NCI-H774 (cell line): ENCODE measurements around the gene LHX2.

Experiments used
- DNase-seq: peaks from one replicate; lab custom pipeline; 2025; lab: John Stamatoyannopoulos, UW

The LHX2 gene

GRCh38 chr9:124060844-124061605 lies 49.5 kb downstream of the LHX2 start:
- no peak for DNase-seq

DNA sequence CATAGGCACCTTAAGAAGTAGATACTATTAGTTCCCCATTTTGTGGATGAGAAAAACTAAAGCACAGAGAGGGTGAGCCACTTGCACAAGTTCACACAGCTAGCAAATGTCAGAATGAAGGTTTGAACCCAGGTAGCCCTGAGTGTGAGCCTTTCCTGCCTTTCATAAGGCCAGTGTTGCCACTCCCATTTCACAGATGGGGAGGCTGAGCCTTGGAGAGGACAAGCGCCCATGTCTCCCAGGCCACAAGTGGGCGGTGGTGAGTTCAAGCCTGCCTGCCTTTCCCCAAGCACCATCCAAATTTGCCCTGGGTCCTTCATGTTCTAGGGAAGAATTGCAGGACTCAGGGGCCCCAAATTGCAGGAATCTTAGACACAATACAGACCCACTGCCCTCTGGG lies 50.6 kb downstream of the LHX2 start:
- no peak for DNase-seq

- no peak for DNase-seq
Observed at GRCh38 chr9:124066783-124067577, 55.4 kb downstream of the LHX2 start.

- no peak for DNase-seq
Observed at GRCh38 chr9:124068251-124068650, 56.7 kb downstream of the LHX2 start.

DNA sequence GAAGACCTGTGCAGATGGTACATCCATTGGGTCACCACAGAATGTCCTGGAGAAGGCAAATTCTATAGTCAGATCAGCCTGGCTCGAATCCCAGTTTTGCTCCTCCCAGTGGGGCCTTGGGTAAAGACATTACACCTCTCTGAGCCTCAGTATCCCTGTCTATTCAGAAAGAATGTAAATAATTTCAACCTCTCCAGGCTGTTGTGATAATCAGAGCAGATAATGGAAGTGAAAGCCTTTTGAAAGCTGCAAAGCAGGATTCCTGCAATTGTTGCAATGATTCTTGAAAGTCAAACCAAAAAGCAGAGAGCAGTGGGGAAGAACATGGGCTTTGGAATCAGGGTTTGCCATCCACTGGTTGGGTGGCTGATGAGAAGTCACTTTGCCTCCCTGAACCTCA lies 63.2 kb downstream of the LHX2 start:
- no peak for DNase-seq

DNA sequence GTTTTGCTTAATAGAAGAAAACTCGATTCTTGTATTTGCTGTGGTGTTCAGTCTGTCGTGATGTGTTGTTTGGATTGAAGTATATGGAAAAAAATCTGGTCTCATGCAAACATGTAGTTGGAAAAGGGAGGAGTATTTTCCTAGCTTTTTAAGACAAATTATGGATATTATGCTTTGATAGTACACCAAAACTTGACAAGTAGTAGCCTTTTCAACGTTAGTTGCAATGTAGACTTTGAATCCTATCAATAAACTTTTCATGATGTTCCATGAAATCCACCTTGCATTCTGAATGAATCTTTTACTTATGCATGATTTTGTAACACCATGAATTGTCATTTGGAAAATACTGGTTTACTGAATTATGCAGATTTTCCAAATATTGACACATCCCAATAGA lies 64.2 kb downstream of the LHX2 start:
- DNase-seq, result no peak

- no peak for DNase-seq
Observed at GRCh38 chr9:124077915-124078572, 66.5 kb downstream of the LHX2 start.

DNA sequence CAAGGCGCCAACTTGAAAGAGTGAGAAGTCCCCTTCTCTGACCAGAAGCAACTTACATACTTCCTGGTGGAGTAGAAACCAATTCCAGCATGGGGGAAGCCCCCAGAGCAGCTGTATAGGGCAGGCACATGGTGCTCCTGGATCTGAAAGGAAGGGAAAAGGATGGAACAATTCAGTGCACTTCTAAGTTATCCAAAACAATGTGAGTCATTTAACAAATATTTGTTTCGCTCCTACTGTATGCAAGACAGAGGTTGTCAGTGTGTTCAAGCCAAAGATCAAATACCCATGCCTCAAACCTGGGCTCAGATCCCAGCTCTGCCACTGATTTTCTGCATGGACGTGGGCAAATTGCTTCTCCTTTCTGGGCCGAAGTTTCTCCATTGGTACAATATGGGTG lies 67.1 kb downstream of the LHX2 start:
- DNase-seq, result no peak

DNA sequence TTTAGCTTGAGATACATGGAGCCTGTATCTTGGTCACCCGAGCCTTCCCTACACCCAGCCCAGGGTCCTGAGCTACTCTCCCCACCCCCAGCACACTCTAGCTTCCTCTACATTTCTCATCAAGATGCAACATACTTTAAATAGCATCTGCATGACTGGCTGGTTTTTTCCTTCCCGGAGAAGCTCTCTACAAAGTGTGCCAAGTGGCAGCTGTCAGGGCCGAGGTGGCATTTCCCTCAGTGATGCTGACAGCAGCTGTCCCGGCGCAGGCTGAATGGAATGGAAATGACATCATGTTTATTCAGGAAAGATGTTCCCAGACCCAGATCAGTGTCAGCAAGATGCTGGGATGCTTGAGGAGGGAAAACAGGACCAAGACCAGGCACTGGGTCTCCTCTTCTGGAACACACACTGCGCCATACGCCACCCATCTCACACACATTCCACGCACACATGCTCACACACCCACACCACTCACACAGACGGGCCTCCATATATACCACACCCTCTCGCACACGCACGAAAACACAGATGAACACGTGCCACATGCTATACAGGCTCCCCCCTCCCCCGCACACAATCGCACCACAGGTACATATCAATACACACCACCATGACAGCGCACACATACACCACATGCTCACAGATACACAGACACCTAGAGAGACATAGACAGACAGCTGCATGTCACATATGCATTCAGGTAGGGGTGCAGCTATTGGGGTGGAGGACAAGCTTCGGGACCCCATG lies 67.8 kb downstream of the LHX2 start:
- peak; percentile 5 for DNase-seq

DNA sequence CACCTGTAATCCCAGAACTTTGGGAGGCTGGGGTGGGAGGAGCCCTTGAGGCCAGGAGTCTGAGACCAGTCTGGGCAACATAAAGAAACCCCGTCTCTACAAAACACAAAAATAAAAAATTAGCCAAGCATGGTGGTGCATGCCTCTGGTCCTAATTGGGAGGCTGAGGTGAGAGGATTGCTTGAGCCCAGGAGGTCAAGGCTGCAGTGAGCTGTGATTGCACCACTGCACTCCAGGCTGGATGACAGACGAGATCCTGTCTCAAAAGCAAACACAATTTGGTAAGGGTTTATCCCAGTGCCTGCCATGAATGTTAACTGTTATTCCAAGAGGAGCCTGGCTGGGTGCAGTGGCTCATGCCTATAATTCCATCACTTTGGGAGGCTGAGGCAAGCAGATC lies 71.1 kb downstream of the LHX2 start:
- DNase-seq, result no peak
